Transverse colon (tissue), 4 donors: ENCODE data around the gene STBD1. TPM values are rescaled to one million over a fixed set of nuclear protein-coding genes. Genes with fewer than 3 reads are reported as not detected.

Experiments used
- DNase-seq: peaks from one replicate; pipeline ENCODE4 v3.0.0-alpha.2; 2019
- H3K27ac ChIP-seq, 4 donors: fragments of 200-600 bp; sonication (generic); 2 replicates each; pipeline ENCODE4 v1.5.1; 2016 to 2018; ENCODE audit warnings: inconsistent platforms in 4 of 4
- H3K27me3 ChIP-seq: fragments of 200-600 bp; sonication (generic); 2 replicates; pipeline ENCODE4 v1.5.1; 2017; ENCODE audit warnings: inconsistent platforms
- H3K36me3 ChIP-seq, 4 donors: fragments of 200-600 bp; sonication (generic); 2 replicates each; pipeline ENCODE4 v1.5.1; 2017 to 2019; ENCODE audit warnings: inconsistent platforms in 4 of 4
- H3K4me1 ChIP-seq, 4 donors: fragments of 200-600 bp; sonication (generic); 2 replicates each; pipeline ENCODE4 v1.5.1; 2017 to 2020; ENCODE audit warnings: inconsistent platforms in 4 of 4
- H3K4me3 ChIP-seq, 4 donors: fragments of 200-600 bp; sonication (generic); 1 replicate in 1 of 4; 2 replicates in 3 of 4; pipeline versions ENCODE4 v1.5.1 to v1.6.1; 2017 to 2019; ENCODE audit warnings: inconsistent platforms in 4 of 4
- H3K9me3 ChIP-seq, 2 donors: fragments of 200-600 bp; sonication (generic); 2 replicates each; pipeline ENCODE4 v1.5.1; 2017 to 2019; ENCODE audit warnings: inconsistent platforms in 2 of 2
- EP300 ChIP-seq: sonication (generic); formaldehyde crosslinking; IDR thresholded peaks from one replicate; pipeline ENCODE4 v1.6.1; 2017; ENCODE audit warnings: antibody characterized with exemption, low read depth
- POLR2A ChIP-seq: fragments of 450-650 bp; IDR thresholded peaks from one replicate; pipeline ENCODE4 v1.6.1; 2016; ENCODE audit warnings: antibody characterized with exemption, mild to moderate bottlenecking, moderate library complexity
- POLR2AphosphoS5 ChIP-seq, 3 donors: sonication (generic); formaldehyde crosslinking; IDR thresholded peaks; one replicate each; pipeline ENCODE4 v1.6.1; 2016; ENCODE audit warnings: antibody characterized with exemption in 3 of 3
- WGBS, 2 donors: methylation state at CpG; one replicate each; pipeline ENCODE4 v1.1.5; 2018; ENCODE audit warnings: low coverage in 1 of 2; 5-methylcytosine and 5-hydroxymethylcytosine counted together
- in situ Hi-C, 4 donors: fragments of 200-750 bp; cut with MboI; loops; one replicate each; pipeline versions ENCODE4 v1.15.0 to v1.15.1; 2017; ENCODE audit warnings: low sequenced_read_pairs in 3 of 4, low pct_ligation_motif_present in 1 of 4, low pct_unique_long_range_greater_than_20kb in 1 of 4
- intact Hi-C: fragments of 100-400 bp; cut with DNase I; formaldehyde crosslinking; loops from one replicate; pipeline ENCODE4 v1.15.1; 2023; ENCODE audit warnings: low total_unique reads
- total RNA-seq, 4 donors: library from RNA; depleted of rRNA; stranded (reverse); fragments of >200 nt; gene quantifications; one replicate each; pipeline ENCODE4 v1.1.0, GENCODE V29; 2016
- TF ChIP-seq, protein P1 (sequence below), 5 experiments: fragments of 200-600 bp in 3 of 5; fragments of 450-650 bp in 2 of 5; sonication (generic) in 3 of 5; IDR thresholded peaks; 1 replicate in 2 of 5; 2 replicates in 3 of 5; pipeline ENCODE4 v1.5.1; 2016 to 2017; ENCODE audit warnings: antibody characterized with exemption in 5 of 5, inconsistent platforms in 3 of 5, mild to moderate bottlenecking in 2 of 5, moderate library complexity in 1 of 5

STBD1 gene
- total RNA-seq, 4 donors from 2014 or later = 5.4 to 48.7 (median 17.0) TPM

- TF ChIP-seq EP300 = no peak
- TF ChIP-seq POLR2AphosphoS5 (IDR thresholded peaks at IDR 0.05) = no peak
- no peak for TF ChIP-seq POLR2A
- TF ChIP-seq, protein P1, sequence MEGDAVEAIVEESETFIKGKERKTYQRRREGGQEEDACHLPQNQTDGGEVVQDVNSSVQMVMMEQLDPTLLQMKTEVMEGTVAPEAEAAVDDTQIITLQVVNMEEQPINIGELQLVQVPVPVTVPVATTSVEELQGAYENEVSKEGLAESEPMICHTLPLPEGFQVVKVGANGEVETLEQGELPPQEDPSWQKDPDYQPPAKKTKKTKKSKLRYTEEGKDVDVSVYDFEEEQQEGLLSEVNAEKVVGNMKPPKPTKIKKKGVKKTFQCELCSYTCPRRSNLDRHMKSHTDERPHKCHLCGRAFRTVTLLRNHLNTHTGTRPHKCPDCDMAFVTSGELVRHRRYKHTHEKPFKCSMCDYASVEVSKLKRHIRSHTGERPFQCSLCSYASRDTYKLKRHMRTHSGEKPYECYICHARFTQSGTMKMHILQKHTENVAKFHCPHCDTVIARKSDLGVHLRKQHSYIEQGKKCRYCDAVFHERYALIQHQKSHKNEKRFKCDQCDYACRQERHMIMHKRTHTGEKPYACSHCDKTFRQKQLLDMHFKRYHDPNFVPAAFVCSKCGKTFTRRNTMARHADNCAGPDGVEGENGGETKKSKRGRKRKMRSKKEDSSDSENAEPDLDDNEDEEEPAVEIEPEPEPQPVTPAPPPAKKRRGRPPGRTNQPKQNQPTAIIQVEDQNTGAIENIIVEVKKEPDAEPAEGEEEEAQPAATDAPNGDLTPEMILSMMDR (IDR thresholded peaks at IDR 0.05) = no peak
- no peak overlapping the region for H3K27ac ChIP-seq
- no peak overlapping the region for H3K4me3 ChIP-seq
- H3K4me1 ChIP-seq = no peaks in the 10 kb centered on the region
- in situ Hi-C loops = no loop called here
- H3K36me3 ChIP-seq = no peaks in the 10 kb centered on the region
- no peaks in the 10 kb centered on the region for H3K27me3 ChIP-seq
- DNase-seq = no peak
- 74 to 90% methylated on average over 3 of the region's 3 CpGs for WGBS, 2 donors
- peaks cover 27 to 31% of the 10 kb centered on the region in 2 donors for H3K9me3 ChIP-seq
- intact Hi-C loops = no loop called here
These were observed 15.7 kb downstream of the STBD1 start for GRCh38 chr4:76322236-76322635.

DNA sequence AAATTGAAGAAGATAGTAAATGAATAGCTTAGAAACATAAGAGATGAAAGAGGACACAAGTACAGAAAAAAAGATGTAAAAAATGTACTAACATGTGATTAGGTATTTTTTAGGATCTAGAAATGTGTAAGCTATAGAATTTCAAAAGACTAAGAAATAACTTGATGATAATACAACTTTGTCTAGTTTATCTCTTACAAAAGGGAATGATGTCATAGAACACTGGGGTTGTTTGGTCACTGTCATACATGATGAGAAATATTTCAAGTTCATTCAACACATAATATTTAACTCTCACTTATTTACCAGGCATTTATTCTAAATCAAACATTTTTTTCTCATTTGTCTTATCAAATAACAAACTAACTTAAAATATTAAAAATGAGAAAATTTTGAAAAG is 18.5 kb downstream of the STBD1 start:
- in situ Hi-C loops (no loop called here), intact Hi-C loops (no loop called here)
- Histone ChIP-seq H3K9me3 (peaks cover 26 to 28% of the 10 kb centered on the region in 2 donors), H3K4me3 (no peak overlapping the region), H3K27ac (no peak overlapping the region), H3K36me3 (no peaks in the 10 kb centered on the region), H3K27me3 (no peaks in the 10 kb centered on the region), H3K4me1 (no peaks in the 10 kb centered on the region)
- DNase-seq = no peak
- TF ChIP-seq, protein P1 (IDR thresholded peaks at IDR 0.05) = no peak

- Histone ChIP-seq H3K4me3 (no peak overlapping the region), H3K4me1 (no peaks in the 10 kb centered on the region), H3K27ac (no peak overlapping the region), H3K9me3 (peaks cover 22 to 28% of the 10 kb centered on the region in 2 donors), H3K36me3 (no peaks in the 10 kb centered on the region), H3K27me3 (no peaks in the 10 kb centered on the region)
- intact Hi-C loops (no loop called here), in situ Hi-C loops (no loop called here)
- TF ChIP-seq, protein P1 (IDR thresholded peaks at IDR 0.05) = no peak
- TF ChIP-seq POLR2A (no peak), EP300 (no peak)
- no peak for DNase-seq
These were observed 20.0 kb downstream of the STBD1 start for GRCh38 chr4:76326515-76326914.

- TF ChIP-seq POLR2AphosphoS5 (IDR thresholded peaks at IDR 0.05) = no peak
- no peak for TF ChIP-seq POLR2A
- TF ChIP-seq, protein P1 (IDR thresholded peaks at IDR 0.05) = no peak
- no peak for TF ChIP-seq EP300
- Histone ChIP-seq H3K4me3 (no peak overlapping the region), H3K27ac (no peak overlapping the region), H3K4me1 (no peaks in the 10 kb centered on the region), H3K27me3 (no peaks in the 10 kb centered on the region), H3K36me3 (no peaks in the 10 kb centered on the region), H3K9me3 (no peaks in the 10 kb centered on the region)
- in situ Hi-C loops = no loop called here
- intact Hi-C loops = no loop called here
- no peak for DNase-seq
- 65 to 76% methylated on average over 3 of the region's 3 CpGs for WGBS, 2 donors
These were observed 28.4 kb downstream of the STBD1 start for GRCh38 chr4:76334885-76335284.
